PFSK-1 (cell line): ENCODE results near the gene QPCT.
A peak's percentile ranks its signal among the peaks of the same experiment; 100 is the strongest.

ENCODE experiments used
- FOXP2 ChIP-seq: optimal IDR thresholded peaks from 2 replicates; pipeline ENCODE3; 2011; ENCODE audit warnings: borderline replicate concordance, control low read depth, inconsistent platforms; ENCODE audit not compliant: insufficient read depth; ENCODE audit errors: extremely low read length, extremely low read depth
- POLR2AphosphoS5 ChIP-seq: IDR thresholded peaks from 2 replicates; pipeline ENCODE4 v1.6.1; 2012; ENCODE audit warnings: low read depth, mild to moderate bottlenecking, control low read depth, low read length, moderate library complexity
- SIN3A ChIP-seq: IDR thresholded peaks from 2 replicates; pipeline ENCODE4 v1.6.1; 2012; ENCODE audit warnings: mild to moderate bottlenecking, low read length, moderate library complexity, borderline replicate concordance; ENCODE audit not compliant: insufficient read depth
- TAF1 ChIP-seq: IDR thresholded peaks from 2 replicates; pipeline ENCODE4 v1.6.1; 2012; ENCODE audit warnings: low read length, control low read depth, borderline replicate concordance; ENCODE audit not compliant: insufficient read depth

- TF ChIP-seq POLR2AphosphoS5, result peak; percentile 54; the same call in 1 of the 2 replicates
- TF ChIP-seq FOXP2, result no peak
- TF ChIP-seq TAF1, result no peak
- TF ChIP-seq SIN3A, result no peak
Measured at GRCh38 chr2:37324536-37324785, 20.0 kb upstream of the QPCT start.
